CD4-positive, alpha-beta T cell treated with Interleukin-6 for 4 hours (primary cell): Measurements from ENCODE around the gene RBM38.
A peak's percentile ranks its signal among the peaks of the same experiment; 100 is the strongest.

Source experiments
- DNase-seq: peaks from one replicate; pipeline ENCODE4 v3.0.0-alpha.2; 2020; ENCODE audit warnings: mixed read lengths

Gene RBM38

GRCh38 chr20:57391439-57392301, 474 bp downstream of the RBM38 start:
- DNase-seq, result peak; percentile 41

GRCh38 chr20:57392512-57393271, 1.5 kb downstream of the RBM38 start:
- DNase-seq, result peak; percentile 86

GRCh38 chr20:57393321-57394120, 2.3 kb downstream of the RBM38 start:
- DNase-seq, result no peak

- DNase-seq, result no peak
Observed at GRCh38 chr20:57394121-57395082, 3.2 kb downstream of the RBM38 start.

GRCh38 chr20:57395111-57395966, 4.1 kb downstream of the RBM38 start:
- no peak for DNase-seq

GRCh38 chr20:57396212-57396983, 5.2 kb downstream of the RBM38 start:
- no peak for DNase-seq

- DNase-seq, result peak; percentile 29
Observed at GRCh38 chr20:57396984-57397692, 5.9 kb downstream of the RBM38 start.

- peak; percentile 79 for DNase-seq
Observed at GRCh38 chr20:57397693-57398108, 6.5 kb downstream of the RBM38 start.

- peak; percentile 96 for DNase-seq
Observed at GRCh38 chr20:57398231-57398821, 7.1 kb downstream of the RBM38 start.

GRCh38 chr20:57398901-57399535, 7.8 kb downstream of the RBM38 start:
- DNase-seq, result peak; percentile 21

GRCh38 chr20:57399587-57400155, 8.5 kb downstream of the RBM38 start:
- peak; percentile 29 for DNase-seq

- peak; percentile 21 for DNase-seq
Observed at GRCh38 chr20:57400231-57400701, 9.1 kb downstream of the RBM38 start.

GRCh38 chr20:57400821-57401564, 9.8 kb downstream of the RBM38 start:
- peak; percentile 24 for DNase-seq

GRCh38 chr20:57401565-57401918, 10.3 kb downstream of the RBM38 start:
- no peak for DNase-seq

- no peak for DNase-seq
Observed at GRCh38 chr20:57402206-57403125, 11.3 kb downstream of the RBM38 start.

- DNase-seq, result no peak
Observed at GRCh38 chr20:57403216-57403615, 12.0 kb downstream of the RBM38 start.
